Activated naive CD4-positive, alpha-beta T cell treated with anti-CD3 and anti-CD28 coated beads, Interleukin-2, amount 50 U/mL, for 72 hours (primary cell): ENCODE results near the gene GPX3. TPM values are rescaled to one million over a fixed set of nuclear protein-coding genes. Genes with fewer than 3 reads are reported as not detected.

Source experiments
- ATAC-seq, 2 donors: fragments of 150-1000 bp; cut with Tn5 transposase; 2 replicates each; pipeline ENCODE4 v1.10.0; 2021; ENCODE audit warnings: mild to moderate bottlenecking in 2 of 2, moderate library complexity in 2 of 2
- DNase-seq, 2 donors: peaks; one replicate each; pipeline ENCODE4 v3.0.0; 2021 to 2022; ENCODE audit warnings: low spot score in 2 of 2
- H3K27ac Mint-ChIP-seq, 2 donors: one replicate each; pipeline ENCODE4 v1.8.0; 2022; ENCODE audit warnings: mild to moderate bottlenecking in 2 of 2, mixed read lengths in 2 of 2
- H3K36me3 Mint-ChIP-seq, 2 donors: one replicate each; pipeline ENCODE4 v1.8.0; 2022; ENCODE audit warnings: mixed read lengths in 2 of 2
- H3K9me3 Mint-ChIP-seq, 2 donors: one replicate each; pipeline ENCODE4 v1.8.0; 2022; ENCODE audit warnings: mixed read lengths in 2 of 2
- total RNA-seq, 2 donors: library from RNA; stranded (reverse); gene quantifications; one replicate each; pipeline ENCODE4 v1.2.3, GENCODE V29; 2022

The GPX3 gene
- total RNA-seq, 2 donors from 2014 or later, result 0.23 TPM; not detected in 1

GRCh38 chr5:151058891-151059489, 38.6 kb downstream of the GPX3 start:
- peaks cover 26 to 59% of the 10 kb centered on the region in 2 donors for H3K36me3 Mint-ChIP-seq
- DNase-seq (no peak), ATAC-seq (no peak)
- peak overlapping the region; percentile 81 to 91 for H3K27ac Mint-ChIP-seq
- H3K9me3 Mint-ChIP-seq, result no peaks in the 10 kb centered on the region

GRCh38 chr5:151060742-151061141, 40.4 kb downstream of the GPX3 start:
- Mint-ChIP-seq H3K27ac (peak overlapping the region; percentile 81 to 85), H3K36me3 (peaks cover 26 to 51% of the 10 kb centered on the region in 2 donors), H3K9me3 (no peaks in the 10 kb centered on the region)
- DNase-seq (no peak), ATAC-seq (no peak)

- Mint-ChIP-seq H3K36me3 (peaks cover 23 to 44% of the 10 kb centered on the region in 2 donors), H3K9me3 (no peaks in the 10 kb centered on the region), H3K27ac (peak overlapping the region in 1 of 2 donors; percentile 71)
- DNase-seq (no peak), ATAC-seq (no peak)
Measured at GRCh38 chr5:151062405-151063141, 42.2 kb downstream of the GPX3 start.

GRCh38 chr5:151063142-151063989, 43.0 kb downstream of the GPX3 start:
- no peak for ATAC-seq
- Mint-ChIP-seq H3K9me3 (no peaks in the 10 kb centered on the region), H3K27ac (peak overlapping the region; percentile 45 to 71), H3K36me3 (peaks cover 28 to 48% of the 10 kb centered on the region in 2 donors)
- no peak for DNase-seq

- ATAC-seq (no peak), DNase-seq (no peak)
- Mint-ChIP-seq H3K27ac (peak overlapping the region; percentile 32 to 71), H3K9me3 (no peaks in the 10 kb centered on the region), H3K36me3 (peaks cover 16 to 33% of the 10 kb centered on the region in 2 donors)
Measured at GRCh38 chr5:151064916-151065499, 44.6 kb downstream of the GPX3 start.

GRCh38 chr5:151065609-151066008, 45.2 kb downstream of the GPX3 start:
- no peaks in the 10 kb centered on the region for H3K9me3 Mint-ChIP-seq

GRCh38 chr5:151066920-151067319, 46.5 kb downstream of the GPX3 start:
- H3K36me3 Mint-ChIP-seq, result peaks cover 12 to 17% of the 10 kb centered on the region in 2 donors
- ATAC-seq, result peak in 1 of 2 donors; percentile 49
- H3K9me3 Mint-ChIP-seq, result no peaks in the 10 kb centered on the region
- H3K27ac Mint-ChIP-seq, result peak overlapping the region; percentile 71 to 77
- peak in 1 of 2 donors; percentile 41 for DNase-seq

More at GRCh38 chr5:151065609-151066008, 45.2 kb downstream of the GPX3 start:
- Mint-ChIP-seq H3K27ac (peak overlapping the region; percentile 32 to 71), H3K36me3 (peaks cover 16 to 27% of the 10 kb centered on the region in 2 donors)
- no peak for DNase-seq
- ATAC-seq, result peak; percentile 46 to 56

GRCh38 chr5:151067632-151068432, 47.4 kb downstream of the GPX3 start:
- DNase-seq (peak in 1 of 2 donors; percentile 30), ATAC-seq (peak in 1 of 2 donors; percentile 9)
- no peaks in the 10 kb centered on the region for H3K9me3 Mint-ChIP-seq
- peak overlapping the region; percentile 61 to 71 for H3K27ac Mint-ChIP-seq
- H3K36me3 Mint-ChIP-seq, result peaks cover 16 to 24% of the 10 kb centered on the region in 2 donors

GRCh38 chr5:151068433-151069197, 48.2 kb downstream of the GPX3 start:
- H3K9me3 Mint-ChIP-seq, result no peaks in the 10 kb centered on the region
- ATAC-seq, result peak; percentile 40 to 49
- no peak for DNase-seq
- H3K27ac Mint-ChIP-seq, result peak overlapping the region; percentile 71 to 89
- peaks cover 18 to 31% of the 10 kb centered on the region in 2 donors for H3K36me3 Mint-ChIP-seq

GRCh38 chr5:151070449-151070848, 50.1 kb downstream of the GPX3 start:
- DNase-seq (no peak), ATAC-seq (no peak)
- peaks cover 19 to 36% of the 10 kb centered on the region in 2 donors for H3K36me3 Mint-ChIP-seq
- H3K9me3 Mint-ChIP-seq, result no peaks in the 10 kb centered on the region
- no peak overlapping the region for H3K27ac Mint-ChIP-seq

GRCh38 chr5:151071021-151071420, 50.6 kb downstream of the GPX3 start:
- no peak overlapping the region for H3K27ac Mint-ChIP-seq
- no peaks in the 10 kb centered on the region for H3K9me3 Mint-ChIP-seq
- peaks cover 25 to 42% of the 10 kb centered on the region in 2 donors for H3K36me3 Mint-ChIP-seq
- DNase-seq, result no peak
- no peak for ATAC-seq

GRCh38 chr5:151071848-151072629, 51.6 kb downstream of the GPX3 start:
- Mint-ChIP-seq H3K27ac (peak overlapping the region; percentile 36 to 44), H3K9me3 (no peaks in the 10 kb centered on the region), H3K36me3 (peaks cover 34 to 52% of the 10 kb centered on the region in 2 donors)
- no peak for DNase-seq
- ATAC-seq, result no peak

GRCh38 chr5:151072630-151073025, 52.2 kb downstream of the GPX3 start:
- ATAC-seq, result no peak
- Mint-ChIP-seq H3K36me3 (peaks cover 34 to 52% of the 10 kb centered on the region in 2 donors), H3K27ac (peak overlapping the region; percentile 36 to 44), H3K9me3 (no peaks in the 10 kb centered on the region)
- no peak for DNase-seq

- Mint-ChIP-seq H3K36me3 (peaks cover 36 to 53% of the 10 kb centered on the region in 2 donors), H3K9me3 (no peaks in the 10 kb centered on the region), H3K27ac (no peak overlapping the region)
- DNase-seq (no peak), ATAC-seq (no peak)
Measured at GRCh38 chr5:151073280-151073679, 52.9 kb downstream of the GPX3 start.
